HG03064 (cell line): ENCODE data around the gene CELF2.
"Not testable (repeated sequence)": the region's sequence is repeated elsewhere in the genome, so short reads cannot be mapped to it uniquely, and the experiment has no call there.

ENCODE experiments used
- ATAC-seq: cut with Tn5 transposase; IDR thresholded peaks from one replicate; pipeline ENCODE4 v1.9.1; 2021; ENCODE audit warnings: low read depth; ENCODE audit not compliant: unreplicated experiment

The CELF2 gene

DNA sequence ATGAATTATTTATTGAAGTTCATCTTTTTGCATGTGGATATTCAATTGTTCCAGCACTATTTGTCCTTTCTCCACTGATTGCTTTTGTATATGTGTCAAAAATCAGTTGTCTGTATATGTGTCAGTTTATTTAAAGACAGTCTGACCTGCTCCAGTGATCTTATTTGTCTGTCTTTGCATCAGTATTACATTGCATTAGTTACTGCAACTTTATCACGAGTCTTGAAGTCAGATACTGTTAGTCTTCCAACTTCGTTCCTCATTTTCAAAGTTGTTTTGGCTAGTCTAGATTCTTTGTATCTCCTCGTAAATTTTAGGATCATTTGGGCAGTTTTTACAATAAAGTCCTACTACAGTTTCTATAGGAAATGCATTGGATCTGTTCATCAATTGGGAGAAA is 166.4 kb downstream of the CELF2 start:
- no peak for ATAC-seq

DNA sequence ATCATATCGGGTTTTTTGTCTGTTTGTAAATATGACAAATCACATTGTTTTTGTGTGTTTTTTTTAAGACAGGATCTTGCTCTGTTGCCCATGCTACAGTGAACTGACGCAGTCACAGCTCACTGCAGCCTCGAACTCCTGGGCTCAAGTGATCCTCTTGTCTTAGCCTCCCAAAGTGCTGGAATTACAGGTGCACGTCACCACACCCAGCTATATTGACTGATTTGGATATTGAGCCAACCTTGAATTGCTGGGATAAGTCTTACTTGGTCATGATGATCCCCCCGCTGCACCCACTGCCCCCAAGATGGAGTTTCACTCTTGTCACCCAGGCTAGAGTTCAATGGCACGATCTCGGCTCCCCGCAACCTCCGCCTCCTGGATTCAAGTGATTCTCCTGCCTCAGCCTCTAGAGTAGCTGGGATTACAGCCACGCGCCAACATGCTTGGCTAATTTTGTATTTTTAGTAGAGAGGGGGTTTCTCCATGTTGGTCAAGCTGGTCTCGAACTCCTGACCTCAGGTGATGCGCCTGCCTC is 167.5 kb downstream of the CELF2 start:
- ATAC-seq = not testable (repeated sequence)

DNA sequence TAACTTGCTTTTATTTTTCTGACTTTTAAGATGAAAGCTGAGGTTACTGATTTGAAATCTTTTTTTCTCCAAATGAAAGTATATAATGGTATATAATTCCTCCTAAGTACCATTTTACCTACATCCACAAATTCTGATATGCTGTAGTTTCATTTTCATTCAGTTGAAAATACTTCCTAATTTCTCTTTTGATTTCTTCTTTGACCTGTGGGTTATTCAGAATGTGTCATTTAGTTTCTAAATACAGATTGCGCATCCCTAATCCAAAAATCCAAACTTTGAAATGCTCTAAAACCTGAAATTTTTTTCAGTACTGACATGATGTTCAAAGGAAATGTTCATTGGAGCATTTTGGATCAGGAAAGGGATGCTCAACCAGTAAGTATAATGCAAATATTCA is 168.7 kb downstream of the CELF2 start:
- no peak for ATAC-seq

DNA sequence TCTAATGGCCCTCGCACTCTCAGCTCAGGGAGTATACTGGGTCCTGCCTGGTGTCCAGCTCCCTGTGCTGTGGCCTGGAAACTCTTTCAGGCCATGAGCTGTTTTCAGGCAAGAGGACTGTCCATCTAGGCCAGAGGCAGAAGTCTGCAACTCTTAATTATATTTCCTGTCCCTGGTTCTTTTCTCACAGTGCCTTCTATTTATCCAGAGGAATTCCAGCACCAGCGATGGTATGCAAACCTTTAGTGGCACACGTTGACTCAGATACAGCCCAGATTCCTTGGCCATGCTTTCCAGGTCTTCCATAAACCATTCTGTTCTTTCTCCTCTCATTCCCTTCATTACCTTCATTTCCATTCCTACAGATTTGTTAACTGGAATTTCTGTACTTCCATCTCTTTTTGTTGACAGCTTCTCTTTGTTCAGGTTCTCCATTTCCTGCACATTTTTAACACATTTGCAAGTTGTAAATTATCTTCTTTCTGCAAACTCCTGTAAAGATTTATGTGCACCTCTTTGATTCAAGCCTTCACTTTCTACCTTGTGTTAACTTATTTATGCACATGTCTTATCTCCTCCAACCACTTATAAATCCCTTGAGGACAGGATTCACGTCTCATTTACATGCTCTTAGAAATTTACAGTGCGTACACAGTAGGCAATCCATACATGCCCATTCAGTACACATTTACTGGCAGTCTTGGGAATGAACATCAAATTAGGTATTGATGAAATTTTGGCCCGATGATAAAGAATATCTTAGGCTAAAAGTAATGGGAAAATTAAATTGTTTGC is 172.1 kb downstream of the CELF2 start:
- no peak for ATAC-seq

DNA sequence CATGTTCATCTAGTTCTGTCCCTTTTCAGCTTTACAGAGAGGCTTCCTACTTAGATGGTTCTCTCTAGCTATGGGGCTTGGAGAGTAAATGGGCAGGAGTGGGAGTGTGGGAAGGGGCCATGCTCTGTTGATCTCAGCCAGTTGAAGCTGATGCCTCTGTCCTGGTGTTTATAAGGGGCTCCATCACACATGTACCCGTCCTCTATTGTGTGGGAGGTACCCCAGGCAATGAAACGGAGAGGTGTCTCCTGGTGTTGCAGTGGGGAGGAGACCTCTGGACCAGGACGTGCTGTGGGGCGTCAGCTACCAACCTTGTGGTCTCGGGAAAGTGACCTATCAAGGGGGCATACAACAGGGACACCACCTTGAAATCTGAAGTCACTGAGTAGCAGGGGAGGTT is 173.5 kb downstream of the CELF2 start:
- no peak for ATAC-seq

DNA sequence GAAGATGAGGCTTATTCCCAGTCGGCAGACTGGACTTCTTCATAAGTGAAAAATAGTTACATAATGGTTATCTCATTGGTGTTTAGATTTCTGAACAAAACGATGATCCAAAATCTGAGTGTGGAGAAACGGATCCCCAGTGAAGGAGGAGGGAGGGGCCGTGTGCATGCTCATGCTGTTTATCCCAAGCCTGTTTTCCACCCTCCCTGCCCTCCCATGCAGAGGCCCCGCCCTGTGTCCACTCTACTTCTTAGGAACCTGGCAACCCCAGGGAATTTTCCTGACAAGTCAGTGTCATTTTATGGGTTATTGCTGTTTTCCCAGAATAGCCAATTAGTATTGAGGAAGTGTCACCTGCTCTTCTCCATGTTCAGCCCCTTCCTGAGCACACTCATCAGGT is 174.0 kb downstream of the CELF2 start:
- ATAC-seq = no peak

DNA sequence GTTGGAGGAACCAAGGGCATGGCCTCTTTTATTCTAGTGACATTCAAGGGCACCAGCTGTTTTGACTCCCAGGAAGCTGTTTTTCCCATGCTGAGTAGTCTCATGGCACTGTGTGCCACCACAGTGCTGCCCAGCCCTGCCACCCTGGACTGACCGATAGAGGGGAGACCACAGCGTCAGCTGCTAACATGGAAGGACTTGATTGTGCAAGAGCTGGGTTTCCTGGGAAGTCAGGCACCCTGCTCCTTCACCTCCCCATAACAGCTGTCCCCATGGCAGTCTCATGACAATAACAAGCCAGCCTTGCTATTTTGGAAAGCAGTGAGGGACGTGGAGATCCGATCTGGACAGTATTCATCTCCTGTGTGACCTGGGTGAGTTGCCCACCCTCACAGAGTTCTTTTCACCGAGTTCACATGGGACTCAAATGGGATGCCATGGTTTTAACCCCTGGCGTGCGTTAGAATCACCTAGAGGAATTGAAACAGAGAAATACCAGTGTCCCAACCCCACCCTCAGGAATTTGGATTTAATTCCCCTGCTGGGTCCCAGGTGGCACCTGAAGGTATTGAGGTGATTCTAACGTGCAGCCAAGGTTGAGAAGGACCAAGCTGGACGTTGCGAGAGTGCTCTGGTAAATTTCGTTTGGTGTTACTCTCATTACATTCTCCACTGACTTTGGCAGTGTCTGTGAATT is 174.8 kb downstream of the CELF2 start:
- no peak for ATAC-seq

DNA sequence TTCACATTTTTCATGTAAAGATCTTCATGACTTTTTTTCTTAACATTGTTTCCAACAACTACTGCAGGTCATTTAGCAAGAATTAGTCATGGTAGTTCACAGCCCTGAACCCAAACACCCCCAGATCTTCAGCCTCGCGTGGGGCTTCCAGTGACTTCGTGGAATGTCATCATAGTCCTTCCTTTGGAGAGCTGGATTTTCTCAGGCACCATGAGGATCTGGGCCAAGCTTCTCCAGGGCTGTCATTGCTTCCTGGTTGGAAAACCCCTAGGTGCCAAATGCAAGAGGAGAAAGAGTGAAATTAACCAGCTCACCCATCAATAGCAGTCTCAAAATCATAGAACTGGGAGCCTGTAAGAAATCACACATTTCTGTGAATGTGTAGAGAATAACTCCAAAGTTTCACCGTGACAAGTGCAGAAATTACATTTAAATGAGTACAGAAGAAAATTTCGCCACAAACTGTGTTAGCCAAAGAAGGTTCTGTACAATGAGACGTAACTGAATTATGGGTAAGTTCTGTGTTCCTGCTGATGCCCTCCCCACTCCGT is 175.4 kb downstream of the CELF2 start:
- ATAC-seq = no peak

DNA sequence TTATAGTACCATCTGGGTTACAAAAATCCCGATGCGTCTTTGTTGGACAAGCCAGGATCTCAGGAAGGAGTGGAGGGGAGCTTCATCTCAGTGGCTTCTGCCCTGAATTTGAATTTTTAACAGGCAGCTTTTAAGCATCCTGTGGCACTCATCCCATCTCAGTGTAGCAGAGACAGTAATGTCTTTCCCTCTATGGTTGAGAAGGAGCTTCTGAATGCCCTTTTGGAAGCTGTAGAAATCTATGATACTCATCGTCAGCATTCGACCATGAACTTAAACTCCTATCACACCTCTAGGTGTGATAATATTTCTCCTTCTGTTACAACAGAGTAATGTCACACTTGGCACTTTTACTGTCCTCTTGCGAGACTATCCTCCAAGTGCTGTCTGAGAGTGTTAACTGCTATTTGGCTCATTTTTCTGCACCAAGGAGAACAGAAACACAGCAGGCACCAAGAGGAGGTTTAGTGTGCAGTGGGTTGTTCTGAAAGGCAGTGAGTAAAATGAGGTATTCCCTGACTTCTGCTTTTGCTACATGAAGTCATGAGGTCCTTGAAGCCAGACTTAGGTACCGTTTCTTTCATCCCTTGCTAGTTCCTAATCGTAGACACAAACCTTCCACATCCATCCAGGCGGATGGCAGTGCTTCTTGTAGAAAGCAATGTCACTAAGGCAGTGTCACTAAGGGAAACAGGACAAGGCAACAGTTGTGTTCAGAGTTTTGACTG is 177.4 kb downstream of the CELF2 start:
- ATAC-seq = no peak

DNA sequence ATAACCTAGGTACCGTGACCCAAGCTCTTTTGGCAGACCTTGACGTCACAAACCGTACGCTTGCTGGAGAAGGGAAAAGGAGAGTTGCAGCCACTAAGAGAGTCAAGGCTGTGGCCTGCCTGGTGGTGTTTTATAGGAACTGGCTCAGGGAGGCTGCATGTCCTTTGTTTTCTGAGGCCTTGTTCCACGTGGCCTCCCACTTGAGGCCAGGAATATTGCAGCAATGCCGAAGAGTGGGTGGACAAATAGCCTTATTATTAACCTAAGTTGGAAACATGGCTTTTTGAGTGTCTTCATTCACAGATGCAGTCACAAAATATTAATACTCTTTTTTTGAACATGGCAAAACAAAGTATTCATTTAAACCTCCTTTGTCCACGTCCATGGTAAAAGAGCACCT is 178.0 kb downstream of the CELF2 start:
- ATAC-seq = no peak

DNA sequence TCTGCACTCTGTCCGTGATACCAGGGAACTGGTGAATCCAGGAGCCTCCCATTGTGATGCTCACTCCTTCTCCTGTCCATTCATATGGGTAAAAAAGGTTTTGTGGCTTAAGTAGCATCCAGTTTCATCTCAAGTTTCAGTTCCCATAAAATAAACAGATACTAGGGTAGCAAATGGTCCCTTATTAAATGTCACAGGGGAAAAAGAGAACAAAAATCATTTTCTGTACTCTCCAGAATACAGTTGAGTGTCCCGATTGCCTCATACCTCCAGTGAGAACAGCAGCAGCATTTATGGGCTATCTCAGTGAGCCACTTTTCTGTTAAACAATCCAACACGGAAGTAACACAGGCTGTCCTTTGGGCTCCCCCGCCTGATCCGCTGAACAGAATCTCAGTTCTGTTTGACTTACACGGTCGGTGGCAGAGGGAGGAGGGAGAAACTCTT is 179.6 kb downstream of the CELF2 start:
- ATAC-seq = peak; percentile 51

DNA sequence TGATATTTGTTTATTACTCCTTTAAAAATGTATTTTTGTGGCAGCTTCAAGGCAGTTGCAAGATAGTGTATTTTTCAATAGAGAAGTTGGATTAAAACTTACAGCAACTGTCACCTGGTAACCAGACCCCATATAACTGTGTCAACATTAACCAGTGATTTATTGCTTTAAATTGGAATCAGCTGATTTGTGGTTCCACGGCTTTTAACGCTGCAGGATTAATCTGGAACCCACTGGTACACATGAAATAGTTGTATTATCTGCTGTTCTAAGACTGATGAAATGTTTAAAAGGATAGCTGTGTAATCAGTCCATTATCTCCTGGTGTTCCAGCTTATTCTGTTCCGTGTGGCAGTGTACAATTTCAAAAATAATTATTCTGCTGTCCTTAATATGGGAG is 180.2 kb downstream of the CELF2 start:
- ATAC-seq = no peak

DNA sequence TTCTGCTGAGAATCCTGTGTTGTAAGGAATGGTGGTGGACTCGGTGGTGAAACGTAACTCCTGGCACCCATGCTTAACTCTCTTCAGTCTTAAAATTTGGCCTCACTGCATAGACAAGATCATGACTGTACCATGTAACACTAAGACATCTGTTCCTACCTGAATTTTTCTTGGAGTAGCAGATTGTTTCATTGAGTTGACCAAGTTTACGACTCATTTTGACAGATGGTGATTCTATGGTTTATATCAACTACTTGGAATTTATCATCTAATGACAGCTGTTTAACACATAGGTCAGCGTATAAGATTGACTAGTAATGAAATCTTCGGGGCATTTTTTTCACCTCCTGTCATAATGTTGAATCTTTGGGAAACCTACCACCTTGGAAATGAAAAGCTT is 184.2 kb downstream of the CELF2 start:
- no peak for ATAC-seq

DNA sequence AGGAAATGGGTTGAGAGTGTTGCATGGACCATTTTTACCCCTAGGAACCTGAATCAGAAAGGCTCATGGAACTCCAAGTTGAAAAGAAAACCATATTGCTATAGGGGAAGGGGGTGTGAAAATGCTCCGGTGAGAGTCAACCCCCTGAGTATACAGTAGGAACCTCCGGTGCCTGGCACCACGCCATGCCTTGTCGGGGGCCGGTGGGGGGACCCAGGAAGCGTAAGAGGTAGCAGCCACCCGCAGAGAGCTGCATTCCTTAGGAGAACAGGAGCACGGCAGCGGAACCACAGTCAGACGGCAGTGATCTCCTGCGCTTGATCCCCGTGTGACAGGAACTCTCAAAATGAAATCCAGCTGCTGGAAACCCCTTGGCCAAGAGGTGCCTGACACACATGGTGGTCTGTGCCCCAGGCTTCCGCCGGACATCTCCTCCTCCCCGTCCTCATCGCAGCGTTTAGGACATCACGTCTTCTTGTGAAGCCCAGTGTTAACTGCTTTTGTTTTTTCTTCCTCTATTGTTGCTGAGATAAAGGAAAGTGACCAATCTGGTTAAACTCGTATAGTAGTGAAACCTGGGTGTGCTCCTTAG is 186.8 kb downstream of the CELF2 start:
- ATAC-seq = no peak

DNA sequence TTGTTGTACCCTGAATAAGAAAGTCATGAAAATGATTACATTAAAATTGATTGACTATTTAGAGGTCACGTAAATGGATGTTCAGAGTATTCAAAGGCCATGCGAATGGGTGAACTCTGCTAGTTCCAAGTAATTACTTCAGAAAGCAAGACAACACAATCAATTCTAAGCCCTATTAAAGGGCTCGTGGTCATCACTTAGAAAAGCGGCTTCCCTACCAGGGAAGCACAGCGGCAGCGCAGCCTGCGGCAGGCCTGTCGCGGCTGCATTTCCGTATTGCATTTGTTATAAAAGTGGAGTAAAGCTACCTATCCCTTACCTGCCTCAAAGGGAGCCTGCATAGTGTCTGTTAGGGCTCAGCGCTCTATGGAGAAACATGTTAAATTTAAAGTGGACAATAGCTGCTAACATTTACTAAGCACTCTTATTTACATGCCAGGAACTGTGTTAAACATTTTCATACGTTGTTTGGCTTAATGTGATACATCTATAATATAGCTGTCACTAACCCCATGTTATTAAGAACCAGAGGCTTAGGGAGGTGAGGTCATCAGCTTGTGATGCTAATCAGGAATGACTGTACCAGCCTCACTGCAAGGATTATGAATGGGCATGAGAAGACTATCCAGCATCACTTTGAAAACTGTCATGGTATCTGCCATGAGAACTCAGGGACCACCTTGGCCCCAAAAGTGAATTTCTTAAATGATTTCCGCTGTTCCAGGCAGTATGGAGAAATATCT is 187.5 kb downstream of the CELF2 start:
- no peak for ATAC-seq

DNA sequence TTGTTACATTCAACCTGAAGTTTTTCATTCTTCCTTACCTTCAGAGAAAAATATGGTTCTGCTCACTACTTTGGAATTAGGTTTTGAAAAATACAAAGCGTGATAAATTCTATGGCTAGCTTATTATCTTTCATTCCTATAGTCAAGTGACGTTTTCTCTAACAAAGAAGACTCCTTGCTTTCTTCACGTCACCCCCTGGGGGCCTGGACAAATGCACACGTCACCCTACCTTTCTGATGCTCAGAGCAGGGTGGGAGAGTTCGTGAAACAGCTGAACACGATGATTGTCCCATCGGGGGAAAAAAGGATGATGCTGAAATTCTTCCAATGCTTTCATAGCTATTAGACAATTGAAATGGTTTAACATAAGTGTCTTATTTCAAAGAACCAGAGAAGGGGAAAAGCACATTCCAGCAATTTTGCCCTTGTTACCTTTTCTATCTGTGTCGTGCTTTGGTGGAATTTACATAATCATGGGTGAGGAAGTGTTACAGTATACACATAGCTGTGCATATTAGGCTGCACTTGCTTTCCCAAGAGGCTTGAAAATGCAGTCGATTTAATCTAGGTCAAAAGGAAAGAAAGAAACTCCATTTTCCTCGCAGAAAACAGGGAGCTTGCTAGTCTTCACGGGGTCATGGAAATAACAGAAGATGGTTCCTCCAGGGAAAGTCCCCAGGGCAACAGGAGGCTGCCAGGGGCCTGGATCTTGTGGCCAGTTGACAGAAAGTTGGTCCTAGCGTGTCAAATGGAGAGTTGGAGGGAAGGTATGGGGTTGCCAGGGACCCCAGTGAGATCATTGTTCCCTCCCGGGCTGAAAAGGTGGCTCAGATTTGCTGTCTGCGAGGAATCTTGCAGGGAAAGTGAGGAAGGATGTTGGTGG is 189.2 kb downstream of the CELF2 start:
- ATAC-seq = no peak

DNA sequence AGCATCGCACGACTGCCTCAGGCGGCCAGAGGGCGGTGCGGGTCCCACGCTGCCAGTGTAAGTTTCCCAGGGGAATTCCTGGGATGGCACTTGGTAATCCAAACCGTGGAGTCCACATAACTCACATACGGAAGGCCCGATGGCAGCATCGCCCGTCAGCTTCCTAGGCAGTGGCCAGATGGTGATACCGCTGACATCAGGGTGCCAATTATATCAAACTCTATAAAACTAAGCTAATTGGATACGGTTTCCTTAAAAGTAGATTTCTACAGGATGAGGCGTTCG is 189.8 kb downstream of the CELF2 start:
- no peak for ATAC-seq

DNA sequence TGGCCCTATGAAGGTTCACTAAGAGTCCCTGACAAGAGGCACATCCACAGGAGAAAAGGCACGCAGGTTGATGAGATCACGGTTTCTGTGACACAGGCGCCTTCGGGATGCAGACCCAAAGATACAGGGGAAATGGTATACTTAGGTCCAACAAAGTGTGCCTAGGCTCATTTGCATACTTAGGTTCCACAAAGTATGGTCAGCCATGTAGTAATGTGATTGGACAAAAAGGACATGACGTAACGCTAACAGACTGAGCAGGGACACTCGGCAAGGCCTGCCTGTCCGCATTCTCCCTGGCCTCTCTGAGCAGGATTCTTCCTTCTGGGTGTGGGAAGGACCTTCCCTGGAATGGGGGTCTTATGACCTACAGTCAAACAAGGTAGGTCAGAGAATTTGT is 190.6 kb downstream of the CELF2 start:
- no peak for ATAC-seq
